Hepatocyte (in vitro differentiated cells): ENCODE measurements around the gene FGD5.
A peak's percentile ranks its signal among the peaks of the same experiment; 100 is the strongest.

Experiments used
- CTCF ChIP-seq: fragments of 200-600 bp; sonication (generic); IDR thresholded peaks from 2 replicates; pipeline ENCODE4 v1.5.1; 2016; ENCODE audit warnings: antibody characterized with exemption, mild to moderate bottlenecking; ENCODE audit not compliant: poor library complexity
- EZH2 ChIP-seq: fragments of 200-600 bp; sonication (generic); IDR thresholded peaks from 2 replicates; pipeline ENCODE4 v1.6.1; 2016; ENCODE audit warnings: antibody characterized with exemption, mild to moderate bottlenecking, borderline replicate concordance

DNA sequence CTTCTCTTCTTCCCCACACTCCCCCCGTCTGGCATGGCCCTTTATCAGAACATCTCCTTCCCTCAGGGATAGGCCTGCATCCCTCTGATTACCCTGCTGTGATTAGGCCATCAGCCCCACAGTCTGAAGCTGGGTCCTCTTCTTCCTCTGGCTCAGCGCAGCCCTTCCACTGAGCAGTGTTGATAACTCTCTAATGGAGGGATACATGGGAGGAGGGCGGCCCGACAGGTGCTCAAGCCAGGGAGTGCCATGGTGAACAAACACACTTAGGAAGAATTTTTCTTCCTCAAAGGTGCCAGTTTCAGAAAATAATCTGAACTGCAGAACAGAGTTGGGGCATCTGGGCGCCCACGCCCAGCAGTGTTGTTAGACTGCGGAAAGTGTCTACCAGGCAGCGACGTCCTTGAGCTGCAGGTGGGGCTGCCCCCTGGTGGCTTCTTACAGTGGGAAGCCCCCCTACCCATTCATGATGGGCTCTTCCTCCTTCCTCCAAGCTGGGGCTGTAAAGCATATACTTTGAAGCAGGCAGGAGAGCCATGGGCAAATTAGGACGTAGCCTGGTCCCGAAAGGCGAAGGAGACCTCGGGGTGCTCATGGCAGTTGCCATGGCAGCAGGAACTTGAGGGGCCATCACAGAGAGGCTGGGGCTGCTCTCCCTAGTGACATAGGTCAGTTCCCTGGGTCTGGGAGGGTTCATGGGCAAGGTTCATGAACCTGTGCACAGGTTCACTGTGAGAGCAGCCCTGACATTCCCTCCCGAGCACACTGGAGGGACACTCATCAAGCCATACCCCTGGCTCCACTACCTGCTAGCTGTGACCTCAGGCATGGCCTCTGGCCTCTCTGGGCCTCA is 95.4 kb downstream of the FGD5 start:
- peak; percentile 20 for TF ChIP-seq CTCF
- TF ChIP-seq EZH2 = no peak
